Stimulated activated CD8-positive, alpha-beta memory T cell treated with anti-CD3 and anti-CD28 coated beads, Interleukin-4, amount 100 ng/mL, for 24 hours (primary cell): ENCODE data around the gene JAGN1.
"Not testable (repeated sequence)": the region's sequence is repeated elsewhere in the genome, so short reads cannot be mapped to it uniquely, and the experiment has no call there.

Source experiments
- DNase-seq: peaks from one replicate; pipeline ENCODE4 v3.0.0-alpha.2; 2020; ENCODE audit warnings: low read depth

The JAGN1 gene

GRCh38 chr3:9890249-9891071, at the start of gene JAGN1:
TSS of gene JAGN1 (plus strand) at chr3:9890610. CDS start at chr3:9890723, 113 bp downstream.
- peak; percentile 84 for DNase-seq

- DNase-seq, result no peak
Observed at GRCh38 chr3:9841015-9841414, 49.4 kb upstream of the JAGN1 start.

GRCh38 chr3:9843715-9844438, 46.5 kb upstream of the JAGN1 start, which contains the start of gene RPUSD3:
TSS of gene RPUSD3 (minus strand) at chr3:9844008. CDS start at chr3:9843990, 18 bp downstream.
- DNase-seq, result peak; percentile 91

GRCh38 chr3:9846231-9846630, 44.2 kb upstream of the JAGN1 start:
- DNase-seq, result no peak

GRCh38 chr3:9846931-9847488, 43.4 kb upstream of the JAGN1 start:
- no peak for DNase-seq

- DNase-seq, result not testable (repeated sequence)
Observed at GRCh38 chr3:9847870-9848269, 42.5 kb upstream of the JAGN1 start.

- not testable (repeated sequence) for DNase-seq
Observed at GRCh38 chr3:9848860-9849259, 41.5 kb upstream of the JAGN1 start.

- not testable (repeated sequence) for DNase-seq
Observed at GRCh38 chr3:9851383-9851782, 39.0 kb upstream of the JAGN1 start.

- DNase-seq, result not testable (repeated sequence)
Observed at GRCh38 chr3:9851926-9852325, 38.5 kb upstream of the JAGN1 start.

- DNase-seq, result no peak
Observed at GRCh38 chr3:9852528-9852927, 37.9 kb upstream of the JAGN1 start.

GRCh38 chr3:9854291-9854940, 36.0 kb upstream of the JAGN1 start:
- DNase-seq, result not testable (repeated sequence)

GRCh38 chr3:9855594-9855993, 34.8 kb upstream of the JAGN1 start:
- no peak for DNase-seq

- DNase-seq, result no peak
Observed at GRCh38 chr3:9859530-9860025, 30.8 kb upstream of the JAGN1 start.

- no peak for DNase-seq
Observed at GRCh38 chr3:9861201-9861600, 29.2 kb upstream of the JAGN1 start.

- no peak for DNase-seq
Observed at GRCh38 chr3:9861626-9862130, 28.7 kb upstream of the JAGN1 start.

GRCh38 chr3:9862391-9863057, 27.9 kb upstream of the JAGN1 start:
- DNase-seq, result no peak

- DNase-seq, result no peak
Observed at GRCh38 chr3:9863058-9863772, 27.2 kb upstream of the JAGN1 start.

GRCh38 chr3:9864200-9864927, 26.0 kb upstream of the JAGN1 start:
- DNase-seq, result no peak

GRCh38 chr3:9865125-9865637, 25.2 kb upstream of the JAGN1 start:
- DNase-seq, result not testable (repeated sequence)

GRCh38 chr3:9866639-9867038, 23.8 kb upstream of the JAGN1 start:
- DNase-seq, result no peak
